Endothelial cell of umbilical vein (primary cell): ENCODE measurements around the gene BTBD17. TPM values are rescaled to one million over a fixed set of nuclear protein-coding genes. Genes with fewer than 3 reads are reported as not detected.

Experiments
- BruUV-seq: library from RNA; stranded (reverse); fragments of 400-500 nt; replicated peaks from 2 replicates; lab custom pipeline; 2021; lab: Mats Ljungman, UMichigan
- CTCF ChIA-PET: fragments of 300-600, 350-600 bp; sonication (Branson Sonifier 250); formaldehyde crosslinking; loops from one replicate; lab custom pipeline; 2021; ENCODE audit warnings: antibody characterized with exemption, inconsistent platforms; lab: Charles Lee
- POLR2A ChIA-PET: fragments of 300-600, 350-600 bp; sonication (Branson Sonifier 250); formaldehyde crosslinking; loops from one replicate; lab custom pipeline; 2021; ENCODE audit warnings: antibody characterized with exemption, inconsistent platforms; lab: Charles Lee
- DNase-seq: peaks from one replicate; pipeline ENCODE4 v3.0.0-alpha.2; 2011; ENCODE audit warnings: low read depth, low spot score
- FAIRE-seq: peaks from 2 replicates; lab custom pipeline; 2011; peaks lifted over from hg19 to GRCh38; lab: Jason Lieb, UNC
- H2AFZ ChIP-seq: 2 replicates; pipeline ENCODE4 v1.6.0; 2012; ENCODE audit warnings: low read depth, low read length, control low read depth, inconsistent platforms
- H3K27ac ChIP-seq: 2 replicates; pipeline ENCODE4 v1.5.1; 2011; ENCODE audit warnings: low read depth, mild to moderate bottlenecking, control low read depth, low read length, moderate library complexity; ENCODE audit not compliant: insufficient read depth
- H3K27me3 ChIP-seq, 2 experiments: 2 replicates each; pipeline versions ENCODE4 v1.6.0 to v1.6.1; 2011; ENCODE audit warnings: low read length in 2 of 2, mixed read lengths in 1 of 2; ENCODE audit not compliant: control insufficient read depth in 2 of 2, insufficient read depth in 2 of 2
- H3K36me3 ChIP-seq, 2 experiments: 2 replicates in 1 of 2; 3 replicates in 1 of 2; pipeline ENCODE4 v1.5.1; 2011; ENCODE audit warnings: low read length in 2 of 2, mild to moderate bottlenecking in 1 of 2, moderate library complexity in 1 of 2; ENCODE audit not compliant: control insufficient read depth in 2 of 2, insufficient read depth in 2 of 2; ENCODE audit errors: extremely low read depth in 1 of 2
- H3K4me1 ChIP-seq: 3 replicates; pipeline ENCODE4 v1.5.1; 2011; ENCODE audit warnings: mild to moderate bottlenecking, low read length; ENCODE audit not compliant: control insufficient read depth, insufficient read depth; ENCODE audit errors: extremely low read depth
- H3K4me2 ChIP-seq: 2 replicates; pipeline ENCODE4 v1.6.1; 2011; ENCODE audit warnings: low read length, control low read depth, mixed read lengths; ENCODE audit not compliant: insufficient read depth
- H3K4me3 ChIP-seq, 3 experiments: fragments of 200-600 bp in 1 of 3; sonication (generic), shearing (Covaris generic) in 1 of 3; replicated peaks in 1 of 3; 2 replicates each; pipeline ENCODE4 v1.5.1; 2011 to 2016; ENCODE audit warnings: control low read depth in 3 of 3, low read length in 3 of 3, mild to moderate bottlenecking in 2 of 3, inconsistent platforms in 1 of 3, low read depth in 1 of 3, moderate library complexity in 1 of 3; ENCODE audit not compliant: insufficient read depth in 1 of 3
- H3K79me2 ChIP-seq: 2 replicates; pipeline ENCODE4 v1.6.0; 2012; ENCODE audit warnings: low read length, inconsistent platforms; ENCODE audit not compliant: control insufficient read depth, insufficient read depth
- H3K9ac ChIP-seq: replicated peaks from 2 replicates; pipeline ENCODE3; 2011; ENCODE audit warnings: low read length, control low read depth; ENCODE audit not compliant: insufficient read depth; ENCODE audit errors: extremely low read depth
- H3K9me1 ChIP-seq: replicated peaks from 3 replicates; pipeline ENCODE4 v1.6.0; 2011; ENCODE audit warnings: mild to moderate bottlenecking, low read length; ENCODE audit not compliant: control insufficient read depth, insufficient read depth; ENCODE audit errors: extremely low read depth
- H3K9me3 ChIP-seq: replicated peaks from 2 replicates; pipeline ENCODE4 v1.5.1; 2012; ENCODE audit warnings: low read length, inconsistent platforms; ENCODE audit not compliant: control insufficient read depth, insufficient read depth
- H4K20me1 ChIP-seq: replicated peaks from 2 replicates; pipeline ENCODE3; 2011; ENCODE audit warnings: mild to moderate bottlenecking, low read length; ENCODE audit not compliant: control insufficient read depth, insufficient read depth; ENCODE audit errors: extremely low read depth
- EZH2 ChIP-seq: IDR thresholded peaks from 2 replicates; pipeline ENCODE4 v1.6.1; 2012; ENCODE audit warnings: borderline replicate concordance, low read depth, mild to moderate bottlenecking, moderate library complexity, low read length, inconsistent platforms; ENCODE audit not compliant: severe bottlenecking
- FOS ChIP-seq: IDR thresholded peaks from 2 replicates; pipeline ENCODE4 v1.6.1; 2011; ENCODE audit warnings: mild to moderate bottlenecking, low read length, moderate library complexity, borderline replicate concordance; ENCODE audit not compliant: insufficient read depth
- JUN ChIP-seq: IDR thresholded peaks from 2 replicates; pipeline ENCODE4 v1.6.1; 2011; ENCODE audit warnings: borderline replicate concordance, low read depth; ENCODE audit not compliant: insufficient read length, insufficient read depth
- MYC ChIP-seq: IDR thresholded peaks from one replicate; pipeline ENCODE4 v1.6.1; 2011; ENCODE audit warnings: mild to moderate bottlenecking, low read depth, low read length
- POLR2A ChIP-seq: IDR thresholded peaks from 2 replicates; pipeline ENCODE4 v1.6.1; 2012; ENCODE audit warnings: low read depth, mild to moderate bottlenecking, control low read depth, low read length
- POLR2AphosphoS5 ChIP-seq: IDR thresholded peaks from 2 replicates; pipeline ENCODE4 v1.6.1; 2012; ENCODE audit warnings: low read depth, mild to moderate bottlenecking, control low read depth, low read length, moderate library complexity; ENCODE audit not compliant: insufficient read depth
- dilution Hi-C: fragments of 300-500 bp; cut with MboI; formaldehyde crosslinking; loops from one replicate; pipeline ENCODE4 v1.15.0; 2019; ENCODE audit warnings: low sequenced_read_pairs; ENCODE audit not compliant: extremely low pct_ligation_motif_present
- intact Hi-C: fragments of 100-400 bp; cut with micrococcal nuclease; formaldehyde crosslinking; loops from one replicate; pipeline ENCODE4 v1.10.0; 2022
- polyA plus RNA-seq, 4 experiments: library from polyadenylated mRNA; depleted of rRNA in 3 of 4; stranded (reverse) in 3 of 4; unstranded in 1 of 4; fragments of >200 nt; gene quantifications; 2 replicates each; pipeline versions ENCODE4 v1.2.1 to v1.2.3, GENCODE V29; 2011 to 2012; ENCODE audit warnings: missing spikeins in 1 of 4
- total RNA-seq: library from RNA; stranded (reverse); gene quantifications from 2 replicates; pipeline ENCODE4 v1.2.3, GENCODE V29; 2021
- TF ChIP-seq, protein P1 (sequence below): IDR thresholded peaks from 2 replicates; pipeline ENCODE4 v1.6.1; 2011; ENCODE audit not compliant: insufficient read depth, insufficient read length
- TF ChIP-seq, protein P2 (sequence below), 2 donors: IDR thresholded peaks; 1 replicate in 1 of 2; 2 replicates in 1 of 2; pipeline ENCODE4 v1.5.1; 2011; ENCODE audit warnings: low read length in 2 of 2, mild to moderate bottlenecking in 2 of 2, moderate library complexity in 2 of 2, control low read depth in 1 of 2, inconsistent platforms in 1 of 2, low read depth in 1 of 2; ENCODE audit not compliant: insufficient read depth in 1 of 2; ENCODE audit errors: extremely low read depth in 1 of 2

Gene BTBD17
- total and polyA plus RNA-seq, 2 donors (not counting 3 experiments of a cell fraction or from before 2014, with no cell fraction given), result not detected

DNA sequence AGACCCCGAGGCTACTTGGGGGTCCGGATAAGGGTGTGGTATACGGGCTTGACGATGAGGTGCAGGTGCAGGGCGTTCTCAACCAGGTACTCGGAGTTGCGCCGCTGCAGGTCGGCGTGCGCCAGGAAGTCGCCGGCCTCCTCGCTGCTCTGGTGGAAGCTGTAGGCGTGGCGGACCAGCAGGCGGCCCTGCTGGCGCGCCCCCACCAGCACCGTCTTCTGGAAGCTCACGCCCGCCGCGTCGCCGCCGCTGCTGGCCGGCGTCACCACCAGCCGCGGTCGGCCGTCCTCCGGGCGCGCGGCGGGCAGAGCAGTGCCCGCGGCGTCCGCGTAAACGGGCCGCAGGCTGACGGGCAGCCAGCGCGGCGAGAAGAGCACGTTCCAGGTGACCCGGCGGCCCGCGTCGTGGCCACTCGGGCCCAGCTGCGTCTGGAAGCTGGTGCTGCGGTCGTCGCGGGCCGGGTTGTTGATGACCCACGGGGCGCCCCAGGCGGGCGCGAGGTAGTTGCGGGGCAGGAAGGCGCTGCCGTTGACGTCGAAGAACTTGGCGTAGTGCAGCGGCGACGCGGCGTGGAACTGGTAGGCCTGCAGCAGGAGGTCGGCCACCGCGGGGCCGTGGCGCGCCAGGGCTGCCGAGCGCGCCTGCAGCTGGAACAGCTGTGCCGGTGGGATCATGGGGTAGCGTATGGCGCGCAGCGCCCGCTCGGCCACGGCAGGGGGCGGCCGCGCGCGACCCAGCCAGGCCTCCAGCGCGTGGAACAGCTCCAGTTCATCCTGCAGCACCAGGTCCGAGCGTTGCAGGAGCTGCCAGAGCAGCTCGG is 4.8 kb downstream of the BTBD17 start:
- intact Hi-C loops, result no loop called here
- Histone ChIP-seq H3K9me1 (no peaks in the 10 kb centered on the region), H3K36me3 (no peaks in the 10 kb centered on the region), H3K4me3 (no peak overlapping the region), H3K4me1 (no peaks in the 10 kb centered on the region), H4K20me1 (no peaks in the 10 kb centered on the region), H3K4me2 (no peak overlapping the region), H3K9ac (no peak overlapping the region), H3K79me2 (no peaks in the 10 kb centered on the region), H2AFZ (no peak overlapping the region), H3K27me3 (peaks cover 10 to 26% of the 10 kb centered on the region in 2 experiments), H3K27ac (no peak overlapping the region), H3K9me3 (no peaks in the 10 kb centered on the region)
- DNase-seq, result no peak
- TF ChIP-seq JUN (no peak), MYC (no peak), POLR2A (no peak), EZH2 (peak; percentile 69), POLR2AphosphoS5 (no peak), FOS (no peak)
- TF ChIP-seq, protein P1, sequence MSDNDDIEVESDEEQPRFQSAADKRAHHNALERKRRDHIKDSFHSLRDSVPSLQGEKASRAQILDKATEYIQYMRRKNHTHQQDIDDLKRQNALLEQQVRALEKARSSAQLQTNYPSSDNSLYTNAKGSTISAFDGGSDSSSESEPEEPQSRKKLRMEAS, result no peak
- TF ChIP-seq, protein P2, sequence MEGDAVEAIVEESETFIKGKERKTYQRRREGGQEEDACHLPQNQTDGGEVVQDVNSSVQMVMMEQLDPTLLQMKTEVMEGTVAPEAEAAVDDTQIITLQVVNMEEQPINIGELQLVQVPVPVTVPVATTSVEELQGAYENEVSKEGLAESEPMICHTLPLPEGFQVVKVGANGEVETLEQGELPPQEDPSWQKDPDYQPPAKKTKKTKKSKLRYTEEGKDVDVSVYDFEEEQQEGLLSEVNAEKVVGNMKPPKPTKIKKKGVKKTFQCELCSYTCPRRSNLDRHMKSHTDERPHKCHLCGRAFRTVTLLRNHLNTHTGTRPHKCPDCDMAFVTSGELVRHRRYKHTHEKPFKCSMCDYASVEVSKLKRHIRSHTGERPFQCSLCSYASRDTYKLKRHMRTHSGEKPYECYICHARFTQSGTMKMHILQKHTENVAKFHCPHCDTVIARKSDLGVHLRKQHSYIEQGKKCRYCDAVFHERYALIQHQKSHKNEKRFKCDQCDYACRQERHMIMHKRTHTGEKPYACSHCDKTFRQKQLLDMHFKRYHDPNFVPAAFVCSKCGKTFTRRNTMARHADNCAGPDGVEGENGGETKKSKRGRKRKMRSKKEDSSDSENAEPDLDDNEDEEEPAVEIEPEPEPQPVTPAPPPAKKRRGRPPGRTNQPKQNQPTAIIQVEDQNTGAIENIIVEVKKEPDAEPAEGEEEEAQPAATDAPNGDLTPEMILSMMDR (IDR thresholded peaks at IDR 0.05; ENCODE audit: extremely low read depth in 1 of 2, insufficient read depth in 1 of 2, low read depth in 1 of 2, low read length in 2 of 2), result no peak
- no TSS peak for BruUV-seq
- CTCF ChIA-PET, result interaction anchor here (3.0 kb wide), 1 partner anchor 11 kb away, joined by 15 read pairs; the partner anchor contains the start of gene GPR142
- dilution Hi-C loops, result no loop called here
- no peak for FAIRE-seq
- POLR2A ChIA-PET, result no interaction called here
